ENCODE data around the gene MMP17.

MMP17 gene

GRCh38 chr12:131827961-131828534 is at the start of gene MMP17:
MMP17 (plus strand) TSS chr12:131828393; CDS start chr12:131828495, 102 bp downstream.
- DNase-seq = peak in 1 of 2 experiments; percentile 52

GRCh38 chr12:131779027-131779426 is 49.2 kb upstream of the MMP17 start:
- no peak for DNase-seq

- DNase-seq = no peak
These were observed 46.1 kb upstream of the MMP17 start for GRCh38 chr12:131782061-131782460.

- DNase-seq = peak in 1 of 2 experiments; percentile 34
These were observed 44.2 kb upstream of the MMP17 start for GRCh38 chr12:131783915-131784541.

- DNase-seq = no peak
These were observed 43.1 kb upstream of the MMP17 start for GRCh38 chr12:131784909-131785762.

GRCh38 chr12:131785763-131786330 is 42.3 kb upstream of the MMP17 start:
- DNase-seq = no peak

- no peak for DNase-seq
These were observed 41.9 kb upstream of the MMP17 start for GRCh38 chr12:131786331-131786730.

- no peak for DNase-seq
These were observed 41.0 kb upstream of the MMP17 start for GRCh38 chr12:131787143-131787660.

GRCh38 chr12:131788070-131788469 is 40.1 kb upstream of the MMP17 start:
- no peak for DNase-seq

GRCh38 chr12:131789638-131790037 is 38.6 kb upstream of the MMP17 start:
- DNase-seq = no peak

- DNase-seq = no peak
These were observed 34.8 kb upstream of the MMP17 start for GRCh38 chr12:131793243-131794022.

GRCh38 chr12:131794061-131794460 is 34.1 kb upstream of the MMP17 start:
- DNase-seq = no peak

GRCh38 chr12:131794573-131794972 is 33.6 kb upstream of the MMP17 start:
- DNase-seq = no peak

- no peak for DNase-seq
These were observed 33.1 kb upstream of the MMP17 start for GRCh38 chr12:131795064-131795463.

GRCh38 chr12:131795690-131796410 is 32.3 kb upstream of the MMP17 start:
- DNase-seq = no peak

- no peak for DNase-seq
These were observed 31.8 kb upstream of the MMP17 start for GRCh38 chr12:131796411-131796736.

- no peak for DNase-seq
These were observed 31.2 kb upstream of the MMP17 start for GRCh38 chr12:131796754-131797587.

GRCh38 chr12:131797588-131797934 is 30.6 kb upstream of the MMP17 start:
- no peak for DNase-seq

GRCh38 chr12:131799195-131799594 is 29.0 kb upstream of the MMP17 start:
- no peak for DNase-seq

- DNase-seq = peak in 1 of 2 experiments; percentile 10
These were observed 28.2 kb upstream of the MMP17 start for GRCh38 chr12:131799828-131800593.

All from NCI-H524 (cell line).